ENCODE data around the gene YTHDF1.
"Not testable (repeated sequence)": the region's sequence is repeated elsewhere in the genome, so short reads cannot be mapped to it uniquely, and the experiment has no call there.

Gene YTHDF1

DNA sequence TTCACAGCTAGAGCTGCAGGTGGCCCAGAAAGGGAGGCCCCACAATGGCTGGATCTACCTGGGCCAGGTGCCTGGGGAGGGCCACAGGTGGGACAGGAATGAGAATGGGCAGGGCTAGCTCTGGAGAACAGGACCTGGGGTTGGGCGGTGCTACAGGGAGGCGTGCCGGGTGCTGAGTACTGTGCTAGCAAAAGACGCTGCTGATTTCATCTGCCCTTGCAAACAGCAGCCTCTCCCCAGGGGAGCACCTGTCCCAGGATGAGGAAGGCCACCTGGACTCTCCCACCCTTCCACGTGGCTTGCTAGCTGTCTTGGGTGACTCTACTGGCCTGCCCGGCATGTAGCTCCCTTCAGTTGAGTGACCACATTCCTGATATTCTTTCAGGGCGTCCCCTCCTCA is 6.6 kb upstream of the YTHDF1 start:
- Histone ChIP-seq H4K91ac (ENCODE audit: low read length) (peak overlapping the region; percentile 10), H3K9ac (ENCODE audit: low read length) (no peak overlapping the region), H2BK12ac (ENCODE audit: low read length in 2 of 2) (no peak overlapping the region), H3K4me3 (ENCODE audit: insufficient read depth in 1 of 2, low read depth in 1 of 2, low read length in 2 of 2) (no peak overlapping the region), H3K4ac (ENCODE audit: low read depth in 1 of 2, low read length in 2 of 2) (no peak overlapping the region), H3K4me2 (ENCODE audit: low read length, poor library complexity, severe bottlenecking) (no peak overlapping the region), H3K23ac (ENCODE audit: low read length in 2 of 2) (no peak overlapping the region), H2BK120ac (ENCODE audit: low read depth, low read length) (no peak overlapping the region), H3K4me1 (ENCODE audit: control insufficient read depth, insufficient read depth, low read depth, low read length) (peaks cover 39% of the 10 kb centered on the region), H3K27me3 (ENCODE audit: control insufficient read depth in 1 of 2, insufficient read depth in 1 of 2, low read length in 2 of 2) (peaks cover 22 to 48% of the 10 kb centered on the region in 2 experiments), H3K36me3 (ENCODE audit: control insufficient read depth in 1 of 2, insufficient read depth in 2 of 2, low read depth in 1 of 2, low read length in 2 of 2) (no peaks in the 10 kb centered on the region), H3K9me3 (ENCODE audit: control insufficient read depth, low read length) (no peaks in the 10 kb centered on the region), H2AK5ac (ENCODE audit: low read length, severe bottlenecking) (no peak overlapping the region), H2BK5ac (ENCODE audit: low read depth, low read length, poor library complexity, severe bottlenecking) (no peak overlapping the region), H3K18ac (ENCODE audit: low read depth in 1 of 2, low read length in 2 of 2) (no peak overlapping the region), H2AFZ (ENCODE audit: low read depth, low read length) (no peak overlapping the region), H4K8ac (ENCODE audit: low read length) (no peak overlapping the region), H2BK15ac (ENCODE audit: low read depth, poor library complexity, severe bottlenecking) (no peak overlapping the region), H3K14ac (ENCODE audit: low read length in 2 of 2) (no peak overlapping the region), H3K79me1 (replicated peaks; ENCODE audit: low read length, poor library complexity, severe bottlenecking) (no peaks in the 10 kb centered on the region), H3K27ac (ENCODE audit: low read length, poor library complexity, severe bottlenecking) (no peak overlapping the region)
- 76% methylated on average over 7 of the region's 7 CpGs for WGBS
- no peak for DNase-seq

DNA sequence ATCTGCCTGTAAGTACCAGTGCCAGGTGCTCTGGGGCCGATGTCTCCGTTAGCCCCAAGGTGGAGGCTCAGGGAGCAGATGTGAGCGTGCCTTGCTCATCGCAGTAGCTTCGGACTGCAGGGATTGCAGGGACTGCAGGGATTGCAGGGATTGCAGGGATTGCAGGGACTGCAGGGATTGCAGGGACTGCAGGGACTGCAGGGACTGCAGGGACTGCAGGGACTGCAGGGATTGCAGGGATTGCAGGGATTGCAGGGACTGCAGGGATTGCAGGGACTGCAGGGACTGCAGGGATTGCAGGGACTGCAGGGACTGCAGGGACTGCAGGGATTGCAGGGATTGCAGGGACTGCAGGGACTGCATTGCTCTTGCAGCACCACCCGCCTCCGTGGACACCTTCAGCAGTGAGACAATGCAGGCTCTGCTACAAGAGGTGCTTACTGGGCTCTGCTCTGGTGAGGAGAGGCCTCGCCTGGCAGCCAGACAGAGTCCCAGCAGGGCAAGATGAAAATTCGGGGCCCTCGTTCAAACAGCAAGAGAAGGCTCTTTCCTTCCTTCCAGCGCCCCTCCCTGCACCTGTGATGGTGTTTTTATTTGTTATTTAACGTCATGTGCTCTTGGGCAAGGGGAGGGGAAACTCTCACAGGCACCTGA is 5.6 kb upstream of the YTHDF1 start:
- not testable (repeated sequence) for H3K4me3 ChIP-seq (ENCODE audit: insufficient read depth in 1 of 2, low read depth in 1 of 2, low read length in 2 of 2); H3K23ac ChIP-seq (ENCODE audit: low read length in 2 of 2); H3K4me2 ChIP-seq (ENCODE audit: low read length, poor library complexity, severe bottlenecking); H3K9me3 ChIP-seq (ENCODE audit: control insufficient read depth, low read length); H2AFZ ChIP-seq (ENCODE audit: low read depth, low read length); H4K8ac ChIP-seq (ENCODE audit: low read length); H4K91ac ChIP-seq (ENCODE audit: low read length); H2BK12ac ChIP-seq (ENCODE audit: low read length in 2 of 2); H3K27ac ChIP-seq (ENCODE audit: low read length, poor library complexity, severe bottlenecking); H3K79me1 ChIP-seq (replicated peaks; ENCODE audit: low read length, poor library complexity, severe bottlenecking); H3K9ac ChIP-seq (ENCODE audit: low read length); H2BK15ac ChIP-seq (ENCODE audit: low read depth, poor library complexity, severe bottlenecking); DNase-seq; H2AK5ac ChIP-seq (ENCODE audit: low read length, severe bottlenecking); H2BK5ac ChIP-seq (ENCODE audit: low read depth, low read length, poor library complexity, severe bottlenecking); H2BK120ac ChIP-seq (ENCODE audit: low read depth, low read length); H3K18ac ChIP-seq (ENCODE audit: low read depth in 1 of 2, low read length in 2 of 2); H3K36me3 ChIP-seq (ENCODE audit: control insufficient read depth in 1 of 2, insufficient read depth in 2 of 2, low read depth in 1 of 2, low read length in 2 of 2); H3K14ac ChIP-seq (ENCODE audit: low read length in 2 of 2); H3K4ac ChIP-seq (ENCODE audit: low read depth in 1 of 2, low read length in 2 of 2)
- H3K27me3 ChIP-seq (ENCODE audit: control insufficient read depth in 1 of 2, insufficient read depth in 1 of 2, low read length in 2 of 2): peaks cover 22 to 48% of the 10 kb centered on the region in 2 experiments
- H3K4me1 ChIP-seq (ENCODE audit: control insufficient read depth, insufficient read depth, low read depth, low read length): peaks cover 44% of the 10 kb centered on the region
- 65% methylated on average over 11 of the region's 12 CpGs for WGBS

GRCh38 chr20:63220696-63221399 is 4.9 kb upstream of the YTHDF1 start:
- no peaks in the 10 kb centered on the region for H3K79me1 ChIP-seq (replicated peaks; ENCODE audit: low read length, poor library complexity, severe bottlenecking)
- H3K4me2 ChIP-seq (ENCODE audit: low read length, poor library complexity, severe bottlenecking): no peak overlapping the region
- H3K4me1 ChIP-seq (ENCODE audit: control insufficient read depth, insufficient read depth, low read depth, low read length): peaks cover 42% of the 10 kb centered on the region
- no peak overlapping the region for H3K27ac ChIP-seq (ENCODE audit: low read length, poor library complexity, severe bottlenecking)
- H2BK5ac ChIP-seq (ENCODE audit: low read depth, low read length, poor library complexity, severe bottlenecking): no peak overlapping the region
- no peak overlapping the region for H2AFZ ChIP-seq (ENCODE audit: low read depth, low read length)
- no peak overlapping the region for H3K18ac ChIP-seq (ENCODE audit: low read depth in 1 of 2, low read length in 2 of 2)
- no peak for DNase-seq
- no peak overlapping the region for H3K9ac ChIP-seq (ENCODE audit: low read length)
- H3K9me3 ChIP-seq (ENCODE audit: control insufficient read depth, low read length): no peaks in the 10 kb centered on the region
- 64% methylated on average over 9 of the region's 9 CpGs for WGBS
- no peak overlapping the region for H2AK5ac ChIP-seq (ENCODE audit: low read length, severe bottlenecking)
- H3K36me3 ChIP-seq (ENCODE audit: control insufficient read depth in 1 of 2, insufficient read depth in 2 of 2, low read depth in 1 of 2, low read length in 2 of 2): no peaks in the 10 kb centered on the region
- no peak overlapping the region for H4K8ac ChIP-seq (ENCODE audit: low read length)
- H2BK12ac ChIP-seq (ENCODE audit: low read length in 2 of 2): no peak overlapping the region
- no peak overlapping the region for H2BK15ac ChIP-seq (ENCODE audit: low read depth, poor library complexity, severe bottlenecking)
- H4K91ac ChIP-seq (ENCODE audit: low read length): no peak overlapping the region
- no peak overlapping the region for H3K4ac ChIP-seq (ENCODE audit: low read depth in 1 of 2, low read length in 2 of 2)
- no peak overlapping the region for H3K23ac ChIP-seq (ENCODE audit: low read length in 2 of 2)
- no peak overlapping the region for H3K14ac ChIP-seq (ENCODE audit: low read length in 2 of 2)
- no peak overlapping the region for H2BK120ac ChIP-seq (ENCODE audit: low read depth, low read length)
- H3K4me3 ChIP-seq (ENCODE audit: insufficient read depth in 1 of 2, low read depth in 1 of 2, low read length in 2 of 2): no peak overlapping the region
- peaks cover 22 to 48% of the 10 kb centered on the region in 2 experiments for H3K27me3 ChIP-seq (ENCODE audit: control insufficient read depth in 1 of 2, insufficient read depth in 1 of 2, low read length in 2 of 2)

DNA sequence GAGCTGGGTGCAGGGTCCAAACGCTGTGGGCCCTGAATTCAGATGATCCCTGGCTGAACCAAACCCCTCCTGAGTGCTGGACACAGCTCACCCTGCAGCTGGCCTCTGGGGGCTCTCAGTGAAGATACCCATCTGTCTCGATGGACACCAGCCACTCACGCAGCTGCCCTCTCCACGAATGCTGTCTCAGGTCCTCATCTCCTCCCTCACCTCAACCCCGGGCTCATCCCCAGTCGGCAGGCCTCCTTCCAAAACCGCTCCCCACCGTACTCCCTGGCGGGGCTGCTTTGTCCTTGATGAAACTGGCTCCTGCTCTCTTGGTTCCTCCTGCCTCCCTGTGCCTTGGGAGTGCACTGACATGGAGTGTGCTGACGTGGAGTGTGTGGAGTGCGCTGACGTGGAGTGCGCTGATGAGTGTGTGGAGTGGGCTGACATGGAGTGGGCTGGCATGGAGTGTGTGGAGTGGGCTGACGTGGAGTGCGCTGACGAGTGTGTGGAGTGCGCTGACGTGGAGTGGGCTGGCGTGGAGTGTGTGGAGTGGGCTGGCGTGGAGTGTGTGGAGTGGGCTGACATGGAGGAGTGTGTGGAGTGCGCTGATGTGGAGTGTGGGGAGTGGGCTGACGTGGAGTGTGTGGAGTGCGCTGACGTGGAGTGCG is 4.1 kb upstream of the YTHDF1 start:
- Histone ChIP-seq H3K36me3 (ENCODE audit: control insufficient read depth in 1 of 2, insufficient read depth in 2 of 2, low read depth in 1 of 2, low read length in 2 of 2) (no peaks in the 10 kb centered on the region), H3K9ac (ENCODE audit: low read length) (no peak overlapping the region), H4K8ac (ENCODE audit: low read length) (no peak overlapping the region), H3K23ac (ENCODE audit: low read length in 2 of 2) (no peak overlapping the region), H2BK12ac (ENCODE audit: low read length in 2 of 2) (no peak overlapping the region), H3K4me2 (ENCODE audit: low read length, poor library complexity, severe bottlenecking) (no peak overlapping the region), H3K27ac (ENCODE audit: low read length, poor library complexity, severe bottlenecking) (no peak overlapping the region), H3K27me3 (ENCODE audit: control insufficient read depth in 1 of 2, insufficient read depth in 1 of 2, low read length in 2 of 2) (peaks cover 22 to 46% of the 10 kb centered on the region in 2 experiments), H3K18ac (ENCODE audit: low read depth in 1 of 2, low read length in 2 of 2) (no peak overlapping the region), H2BK5ac (ENCODE audit: low read depth, low read length, poor library complexity, severe bottlenecking) (no peak overlapping the region), H2BK120ac (ENCODE audit: low read depth, low read length) (no peak overlapping the region), H2AK5ac (ENCODE audit: low read length, severe bottlenecking) (peak overlapping the region; percentile 20), H3K4me1 (ENCODE audit: control insufficient read depth, insufficient read depth, low read depth, low read length) (peaks cover 38% of the 10 kb centered on the region), H3K4me3 (ENCODE audit: insufficient read depth in 1 of 2, low read depth in 1 of 2, low read length in 2 of 2) (no peak overlapping the region), H3K79me1 (replicated peaks; ENCODE audit: low read length, poor library complexity, severe bottlenecking) (no peaks in the 10 kb centered on the region), H2AFZ (ENCODE audit: low read depth, low read length) (no peak overlapping the region), H2BK15ac (ENCODE audit: low read depth, poor library complexity, severe bottlenecking) (no peak overlapping the region), H3K4ac (ENCODE audit: low read depth in 1 of 2, low read length in 2 of 2) (no peak overlapping the region), H4K91ac (ENCODE audit: low read length) (peak overlapping the region; percentile 6), H3K14ac (ENCODE audit: low read length in 2 of 2) (no peak overlapping the region), H3K9me3 (ENCODE audit: control insufficient read depth, low read length) (no peaks in the 10 kb centered on the region)
- DNase-seq: no peak
- 79% methylated on average over 19 of the region's 25 CpGs for WGBS

All from mesenchymal stem cell (in vitro differentiated cells and primary cell).